B cell (primary cell): ENCODE data around the gene P3H3. TPM values are rescaled to one million over a fixed set of nuclear protein-coding genes. Genes with fewer than 3 reads are reported as not detected.

Experiments
- ATAC-seq: fragments of 200-7000 bp; cut with Tn5 transposase; one replicate; pipeline ENCODE4 v1.10.0; 2021; ENCODE audit warnings: low read depth, mild to moderate bottlenecking, moderate number of reproducible peaks, moderate library complexity
- CTCF ChIA-PET: fragments of 350-600 bp; sonication (Branson Sonifier 250); formaldehyde crosslinking; loops from one replicate; lab custom pipeline; 2021; ENCODE audit warnings: antibody characterized with exemption, inconsistent platforms; lab: Charles Lee
- POLR2A ChIA-PET: fragments of 350-600 bp; sonication (Branson Sonifier 250); formaldehyde crosslinking; loops from one replicate; lab custom pipeline; 2021; ENCODE audit warnings: antibody characterized with exemption; lab: Charles Lee
- DNase-seq: peaks from one replicate; pipeline ENCODE4 v3.0.0; 2013
- H2AFZ ChIP-seq: 2 replicates; pipeline ENCODE4 v1.6.1; 2012; ENCODE audit warnings: mild to moderate bottlenecking, low read depth, low read length; ENCODE audit not compliant: insufficient read depth, poor library complexity, severe bottlenecking
- H3K27ac ChIP-seq, 2 donors: 1 replicate in 1 of 2; 2 replicates in 1 of 2; pipeline ENCODE4 v1.5.1; 2012 to 2013; ENCODE audit warnings: low read length in 2 of 2, mild to moderate bottlenecking in 2 of 2, moderate library complexity in 1 of 2
- H3K27me3 ChIP-seq, 4 experiments: fragments of 200-600 bp in 1 of 4; sonication (generic) in 1 of 4; replicated peaks in 1 of 4; 1 replicate in 2 of 4; 2 replicates in 2 of 4; pipeline versions ENCODE4 v1.6.1 to v1.7.0; 2013 to 2016; ENCODE audit warnings: low read length in 3 of 4, mild to moderate bottlenecking in 2 of 4, mixed read lengths in 1 of 4, moderate library complexity in 1 of 4; ENCODE audit not compliant: insufficient read depth in 4 of 4, control insufficient read depth in 3 of 4; ENCODE audit errors: control extremely low read depth in 1 of 4
- H3K36me3 ChIP-seq, 2 experiments: replicated peaks in 1 of 2; 1 replicate in 1 of 2; 2 replicates in 1 of 2; pipeline versions ENCODE4 v1.6.1 to v1.7.1; 2013; ENCODE audit warnings: low read length in 1 of 2; ENCODE audit not compliant: insufficient read depth in 2 of 2, control insufficient read depth in 1 of 2; ENCODE audit errors: control extremely low read depth in 1 of 2, extremely low read depth in 1 of 2
- H3K4me1 ChIP-seq, 2 donors: fragments of 200-600 bp in 1 of 2; sonication (generic) in 1 of 2; 1 replicate in 1 of 2; 2 replicates in 1 of 2; pipeline versions ENCODE4 v1.5.1 to v1.6.1; 2013 to 2017; ENCODE audit warnings: low read length in 2 of 2; ENCODE audit not compliant: control insufficient read depth in 2 of 2, insufficient read depth in 2 of 2
- H3K4me2 ChIP-seq: replicated peaks from 2 replicates; pipeline ENCODE3; 2012; ENCODE audit warnings: mild to moderate bottlenecking, low read depth, low read length; ENCODE audit not compliant: poor library complexity, severe bottlenecking
- H3K4me3 ChIP-seq, 5 experiments: fragments of 200-600 bp in 1 of 5; sonication (generic) in 1 of 5; 1 replicate in 3 of 5; 2 replicates in 2 of 5; pipeline versions ENCODE4 v1.5.1 to v1.7.0; 2011 to 2016; ENCODE audit warnings: low read length in 4 of 5, mild to moderate bottlenecking in 4 of 5, low read depth in 2 of 5, control low read depth in 1 of 5, moderate library complexity in 1 of 5; ENCODE audit not compliant: insufficient read depth in 1 of 5; ENCODE audit errors: control extremely low read depth in 1 of 5, extremely low read depth in 1 of 5
- H3K79me2 ChIP-seq: fragments of 200-600 bp; sonication (generic); one replicate; pipeline ENCODE4 v1.6.0; 2016; ENCODE audit warnings: low read length; ENCODE audit not compliant: control insufficient read depth, insufficient read depth
- H3K9ac ChIP-seq: fragments of 200-600 bp; sonication (generic); 2 replicates; pipeline ENCODE4 v1.6.1; 2017; ENCODE audit warnings: mild to moderate bottlenecking, low read length, moderate library complexity
- H3K9me3 ChIP-seq, 3 donors: one replicate each; pipeline versions ENCODE4 v1.6.1 to v1.7.1; 2013; ENCODE audit warnings: low read length in 2 of 3; ENCODE audit not compliant: control insufficient read depth in 2 of 3, insufficient read depth in 1 of 3; ENCODE audit errors: control extremely low read depth in 1 of 3
- H4K20me1 ChIP-seq: 2 replicates; pipeline ENCODE4 v1.6.0; 2012; ENCODE audit warnings: mild to moderate bottlenecking, low read length; ENCODE audit not compliant: insufficient read depth, control insufficient read depth, poor library complexity, severe bottlenecking
- H3K27ac Mint-ChIP-seq: one replicate; pipeline ENCODE4 v1.8.0; 2021; ENCODE audit warnings: mixed read lengths
- H3K27me3 Mint-ChIP-seq: one replicate; pipeline ENCODE4 v1.8.0; 2021; ENCODE audit warnings: mixed read lengths
- H3K4me1 Mint-ChIP-seq: one replicate; pipeline ENCODE4 v1.8.0; 2021; ENCODE audit warnings: mixed read lengths
- H3K4me3 Mint-ChIP-seq: one replicate; pipeline ENCODE4 v1.8.0; 2021; ENCODE audit warnings: mixed read lengths
- H3K9me3 Mint-ChIP-seq: one replicate; pipeline ENCODE4 v1.8.0; 2022; ENCODE audit warnings: mixed read lengths; ENCODE audit not compliant: insufficient read depth
- EZH2 ChIP-seq: IDR thresholded peaks from 2 replicates; pipeline ENCODE4 v1.6.1; 2012; ENCODE audit warnings: borderline replicate concordance, low read depth, mild to moderate bottlenecking, moderate library complexity, low read length; ENCODE audit not compliant: insufficient read depth, poor library complexity, severe bottlenecking
- WGBS: methylation state at CpG from one replicate; pipeline ENCODE4 v1.1.5; 2013; ENCODE audit warnings: missing lambda C conversion rate; ENCODE audit not compliant: insufficient coverage; 5-methylcytosine and 5-hydroxymethylcytosine counted together
- intact Hi-C: fragments of 100-400 bp; cut with micrococcal nuclease; formaldehyde crosslinking; loops from one replicate; pipeline ENCODE4 v1.10.0; 2022
- polyA plus RNA-seq: library from polyadenylated mRNA; depleted of rRNA; stranded (reverse); fragments of >200 nt; gene quantifications from 2 replicates; pipeline ENCODE4 v1.2.3, GENCODE V29; 2012
- total RNA-seq, 2 donors: library from RNA; stranded (reverse); fragments of 120-200 nt in 1 of 2; gene quantifications; 1 replicate in 1 of 2; 2 replicates in 1 of 2; pipeline versions ENCODE4 v1.2.3 to v1.2.4, GENCODE V29; 2013 to 2022
- TF ChIP-seq, protein P1 (sequence below): fragments of 200-600 bp; IDR thresholded peaks from one replicate; pipeline ENCODE4 v1.8.0; 2022; ENCODE audit warnings: antibody characterized with exemption, mild to moderate bottlenecking

The P3H3 gene
- total and polyA plus RNA-seq, 2 donors (not counting 1 experiment from before 2014, with no cell fraction given) = 0.09 TPM; not detected in 1

DNA sequence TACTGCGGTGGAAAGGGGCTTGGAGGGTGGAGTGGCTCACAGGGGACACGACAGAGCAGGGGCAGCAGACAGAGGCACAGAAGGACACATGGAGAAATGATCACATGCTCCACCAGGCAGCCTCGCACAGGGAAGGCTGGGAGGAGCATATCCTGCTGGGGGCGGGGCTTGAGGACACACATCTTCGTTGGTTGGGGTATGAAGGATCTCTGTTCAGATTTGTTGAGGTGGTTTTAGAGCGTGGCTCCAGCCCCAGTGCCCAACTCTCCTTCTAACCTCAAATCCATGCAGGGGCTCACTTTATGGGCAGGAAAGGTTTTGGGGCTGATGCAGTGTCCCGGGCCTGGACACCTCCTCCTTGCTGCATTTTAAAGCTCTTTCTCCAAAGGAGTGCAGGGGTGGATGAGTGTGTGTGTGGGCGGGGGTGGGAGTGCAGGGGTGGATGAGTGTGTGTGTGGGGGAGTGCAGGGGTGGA, 733 bp upstream of the P3H3 start:
- DNase-seq = peak; percentile 45
- intact Hi-C loops = no loop called here
- WGBS = 8% methylated on average over 5 of the region's 8 CpGs
- no peak overlapping the region for H3K27ac Mint-ChIP-seq
- no peaks in the 10 kb centered on the region for H3K9me3 Mint-ChIP-seq
- ChIA-PET CTCF (interaction anchor here (1.0 to 6.2 kb wide), 3 partner anchors 8 to 24 kb away, joined by 3 to 31 read pairs (median 3); partner anchors contain the start of genes CDCA3 and USP5), POLR2A (interaction anchor here (1.0 kb wide), 1 partner anchor 74 kb away, joined by 3 read pairs; the partner anchor contains the start of gene MLF2)
- Histone ChIP-seq H3K36me3 (no peaks in the 10 kb centered on the region), H4K20me1 (peaks cover 11% of the 10 kb centered on the region), H3K4me1 (peaks cover 23 to 29% of the 10 kb centered on the region in 2 donors), H3K9ac (no peak overlapping the region), H3K4me2 (no peak overlapping the region), H3K4me3 (no peak overlapping the region), H3K27ac (no peak overlapping the region), H2AFZ (no peak overlapping the region), H3K27me3 (peaks cover 0 to 79% (median 34%) of the 10 kb centered on the region in 4 experiments), H3K79me2 (no peaks in the 10 kb centered on the region), H3K9me3 (peaks cover 0 to 13% (median 0%) of the 10 kb centered on the region in 3 donors)
- peak overlapping the region; percentile 72 for H3K4me3 Mint-ChIP-seq
- no peak for TF ChIP-seq EZH2
- TF ChIP-seq, protein P1, sequence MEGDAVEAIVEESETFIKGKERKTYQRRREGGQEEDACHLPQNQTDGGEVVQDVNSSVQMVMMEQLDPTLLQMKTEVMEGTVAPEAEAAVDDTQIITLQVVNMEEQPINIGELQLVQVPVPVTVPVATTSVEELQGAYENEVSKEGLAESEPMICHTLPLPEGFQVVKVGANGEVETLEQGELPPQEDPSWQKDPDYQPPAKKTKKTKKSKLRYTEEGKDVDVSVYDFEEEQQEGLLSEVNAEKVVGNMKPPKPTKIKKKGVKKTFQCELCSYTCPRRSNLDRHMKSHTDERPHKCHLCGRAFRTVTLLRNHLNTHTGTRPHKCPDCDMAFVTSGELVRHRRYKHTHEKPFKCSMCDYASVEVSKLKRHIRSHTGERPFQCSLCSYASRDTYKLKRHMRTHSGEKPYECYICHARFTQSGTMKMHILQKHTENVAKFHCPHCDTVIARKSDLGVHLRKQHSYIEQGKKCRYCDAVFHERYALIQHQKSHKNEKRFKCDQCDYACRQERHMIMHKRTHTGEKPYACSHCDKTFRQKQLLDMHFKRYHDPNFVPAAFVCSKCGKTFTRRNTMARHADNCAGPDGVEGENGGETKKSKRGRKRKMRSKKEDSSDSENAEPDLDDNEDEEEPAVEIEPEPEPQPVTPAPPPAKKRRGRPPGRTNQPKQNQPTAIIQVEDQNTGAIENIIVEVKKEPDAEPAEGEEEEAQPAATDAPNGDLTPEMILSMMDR = no peak
- H3K4me1 Mint-ChIP-seq = peaks cover 21% of the 10 kb centered on the region
- peaks cover 82% of the 10 kb centered on the region for H3K27me3 Mint-ChIP-seq
- ATAC-seq = no peak
